Raji (cell line): ENCODE data around the gene CAPN12.

Experiments used
- POLR2A ChIP-seq: IDR thresholded peaks from 2 replicates; pipeline ENCODE4 v1.6.1; 2011; ENCODE audit warnings: low read depth, low read length, control low read depth; ENCODE audit not compliant: insufficient read depth

The CAPN12 gene

DNA sequence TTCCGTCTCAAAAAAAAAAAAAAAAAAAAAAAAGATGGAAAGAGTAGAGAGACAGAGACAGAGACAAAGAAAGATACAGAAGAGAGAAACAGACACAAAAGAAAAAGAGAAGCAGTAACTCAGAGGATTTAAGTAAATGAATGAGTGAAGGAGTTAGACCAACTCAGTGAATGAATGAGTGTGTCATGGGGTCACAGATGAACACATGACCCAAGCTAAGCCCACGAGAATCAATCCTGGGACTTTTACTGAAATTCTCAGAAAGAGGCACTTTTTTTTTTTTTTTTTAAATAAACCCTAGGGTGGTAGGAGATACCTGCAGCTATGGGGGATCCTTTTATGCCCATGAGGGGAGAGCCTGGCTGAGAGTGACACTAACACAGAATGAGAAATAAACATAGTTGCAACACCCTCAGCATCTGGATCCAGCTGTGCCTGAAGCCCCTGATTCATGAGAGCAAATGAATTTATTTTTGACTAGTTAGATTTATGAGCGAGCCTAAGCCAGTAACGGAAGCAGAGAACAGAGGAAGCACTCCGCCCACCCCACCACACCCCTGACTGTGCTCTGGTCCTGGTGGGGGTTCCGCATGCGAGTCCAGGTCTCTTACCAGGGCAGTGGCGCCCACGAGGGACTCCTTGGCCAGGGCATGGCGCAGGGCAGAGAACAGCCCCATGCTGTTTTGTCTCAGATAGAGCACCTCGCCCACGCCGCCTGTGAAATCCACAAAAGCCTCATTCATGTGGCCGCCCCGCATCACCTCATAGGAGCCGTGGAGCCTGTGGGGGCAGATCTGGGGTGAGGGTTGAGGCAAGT, 4.6 kb downstream of the CAPN12 start:
- TF ChIP-seq POLR2A, result no peak

DNA sequence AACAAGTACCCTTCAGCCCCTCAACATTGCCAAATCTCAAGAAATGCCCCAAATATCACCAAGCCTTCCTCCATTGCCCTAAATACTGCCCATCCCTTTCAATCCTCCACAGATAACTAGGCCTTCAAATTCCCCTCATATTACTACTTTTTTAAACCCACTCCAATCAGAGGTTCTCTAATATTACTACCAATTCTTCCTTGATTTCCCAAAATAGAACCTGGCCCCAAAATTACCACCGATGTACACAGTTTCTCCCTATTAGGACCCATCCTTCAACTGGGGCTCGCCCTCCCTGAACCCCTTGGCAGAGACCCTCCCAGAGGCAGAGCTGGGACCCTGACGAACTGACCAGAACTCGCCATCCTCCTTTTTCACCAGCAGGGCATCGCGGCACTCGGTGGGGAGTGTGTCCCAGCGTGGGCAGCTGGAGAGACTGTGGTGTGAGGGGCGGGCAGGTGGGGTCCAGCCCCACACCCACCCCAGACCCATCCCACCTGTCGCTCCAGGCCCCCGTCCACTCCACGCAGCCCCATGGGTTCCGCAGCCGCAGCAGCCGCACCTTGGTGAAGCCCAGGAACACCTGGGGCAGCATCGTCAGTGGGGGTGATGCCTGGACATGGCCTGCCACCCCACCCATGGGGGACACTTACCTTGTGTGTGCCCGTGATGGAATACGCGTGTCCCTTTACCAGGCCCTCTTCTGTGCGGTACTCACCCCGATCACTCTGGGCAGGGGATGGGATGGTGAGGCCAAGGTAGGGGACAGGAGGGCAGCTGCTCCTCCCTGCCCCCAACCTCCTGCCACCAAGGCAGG, 6.1 kb downstream of the CAPN12 start:
- TF ChIP-seq POLR2A, result no peak

DNA sequence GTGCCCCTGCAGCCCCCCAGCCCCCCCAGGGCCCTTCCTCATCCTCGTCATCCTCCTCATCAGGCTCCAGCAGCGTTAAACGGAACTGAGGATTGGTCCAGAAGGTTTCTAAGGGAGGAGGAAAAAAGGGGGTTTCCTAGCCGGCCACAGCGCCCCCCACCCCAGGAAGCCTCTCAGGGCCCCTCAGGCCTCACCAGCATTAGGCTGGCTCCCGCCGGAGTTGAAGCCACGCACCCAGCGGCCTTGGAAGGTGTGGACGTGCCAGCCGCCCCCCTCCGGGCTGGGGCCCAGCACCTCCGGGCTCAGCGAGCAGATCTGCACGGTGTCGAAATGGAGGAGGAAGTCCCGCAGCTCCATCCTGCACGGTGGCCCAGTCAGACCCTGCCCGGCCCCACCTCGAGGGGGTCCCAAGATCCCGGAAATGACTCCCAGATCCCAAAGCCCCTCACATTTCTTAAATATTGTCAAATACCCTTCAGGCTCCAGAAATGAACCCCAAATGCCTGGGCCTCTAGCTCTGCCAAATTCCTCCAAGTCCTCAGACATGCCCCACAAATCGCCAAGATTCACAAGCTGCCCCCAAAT, 6.9 kb downstream of the CAPN12 start:
- no peak for TF ChIP-seq POLR2A

DNA sequence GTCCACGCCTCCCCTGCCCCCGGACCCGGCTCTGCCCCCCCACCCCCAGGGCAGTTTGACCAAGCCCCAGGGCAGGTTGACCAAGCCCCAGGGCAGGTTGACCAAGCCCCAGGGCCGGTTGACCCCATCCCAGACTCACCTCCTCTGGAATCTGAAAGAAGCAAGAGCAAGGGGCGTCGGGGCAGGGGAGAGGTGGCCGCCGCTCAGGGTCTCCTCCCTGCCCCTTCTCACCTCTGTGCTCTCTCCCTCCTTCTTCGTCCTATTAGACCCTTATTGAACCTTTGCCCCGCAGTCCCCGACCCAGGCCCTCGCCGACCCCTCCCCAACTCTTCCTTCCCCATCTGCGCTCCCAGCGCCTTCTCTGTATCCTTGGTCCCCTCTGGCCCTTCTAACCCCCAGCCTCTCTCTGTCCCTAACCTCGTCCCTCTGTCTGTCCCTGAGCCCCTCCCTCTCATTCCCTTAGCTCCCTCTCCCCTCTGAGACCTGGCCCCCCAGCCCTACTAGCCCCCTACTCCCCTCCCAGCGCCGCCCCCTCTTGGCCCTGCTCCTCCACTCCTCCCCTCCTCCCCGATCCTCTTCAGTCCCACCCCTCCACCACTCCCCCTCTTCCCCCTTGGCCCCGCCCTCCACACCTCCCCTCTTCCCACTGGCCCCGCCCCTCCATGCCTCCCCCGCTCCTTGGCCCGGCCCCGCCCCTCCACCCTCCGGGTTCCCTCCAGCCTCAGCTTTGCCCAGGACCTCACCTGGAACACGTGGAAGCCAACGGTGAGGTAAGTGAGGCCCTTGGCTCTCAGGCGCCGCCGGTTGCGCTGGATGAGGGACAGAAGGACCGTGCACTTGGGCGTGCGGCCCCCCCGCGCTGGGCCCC, 7.6 kb downstream of the CAPN12 start:
- TF ChIP-seq POLR2A, result no peak

DNA sequence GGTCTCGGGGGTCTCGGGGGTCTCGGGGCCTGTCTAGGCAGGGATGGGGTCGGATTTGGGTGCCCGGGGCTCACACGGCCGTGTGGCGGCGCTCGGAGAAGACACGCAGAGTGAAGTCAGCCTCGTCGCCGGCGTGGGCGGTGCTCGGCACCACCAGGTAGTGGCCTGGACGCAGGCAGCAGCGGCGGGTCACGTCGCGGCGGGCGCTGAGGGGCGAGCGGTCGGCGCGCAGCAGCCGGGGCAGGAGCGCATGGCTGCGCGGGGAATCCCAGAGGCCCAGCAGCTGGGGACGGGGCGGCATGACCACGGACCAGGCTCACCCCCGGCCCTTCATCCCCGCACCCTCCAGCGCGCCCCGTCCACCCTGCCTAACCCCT, 8.2 kb downstream of the CAPN12 start:
- TF ChIP-seq POLR2A, result no peak

DNA sequence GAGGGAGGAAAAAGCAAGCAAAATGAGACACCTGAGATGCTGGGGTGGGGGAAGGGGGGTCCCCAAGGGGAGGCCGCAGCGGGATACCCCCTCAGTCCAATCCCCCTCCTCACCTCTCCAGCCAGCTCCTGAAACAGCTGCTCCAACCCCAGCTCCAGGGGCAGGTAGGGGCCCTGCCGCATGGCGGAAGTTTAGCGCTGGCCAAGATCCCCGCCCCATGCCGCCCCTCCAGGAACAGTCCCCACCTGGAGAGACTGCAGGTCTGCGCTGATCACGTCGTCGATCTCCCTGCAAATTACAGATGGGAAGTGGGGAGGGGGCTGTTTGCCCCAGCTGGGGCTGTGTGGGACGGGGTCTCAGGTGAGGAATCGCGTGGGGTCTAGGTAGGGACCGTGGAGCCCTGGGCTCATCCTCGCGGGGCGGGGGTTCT, 9.0 kb downstream of the CAPN12 start:
- TF ChIP-seq POLR2A, result no peak

DNA sequence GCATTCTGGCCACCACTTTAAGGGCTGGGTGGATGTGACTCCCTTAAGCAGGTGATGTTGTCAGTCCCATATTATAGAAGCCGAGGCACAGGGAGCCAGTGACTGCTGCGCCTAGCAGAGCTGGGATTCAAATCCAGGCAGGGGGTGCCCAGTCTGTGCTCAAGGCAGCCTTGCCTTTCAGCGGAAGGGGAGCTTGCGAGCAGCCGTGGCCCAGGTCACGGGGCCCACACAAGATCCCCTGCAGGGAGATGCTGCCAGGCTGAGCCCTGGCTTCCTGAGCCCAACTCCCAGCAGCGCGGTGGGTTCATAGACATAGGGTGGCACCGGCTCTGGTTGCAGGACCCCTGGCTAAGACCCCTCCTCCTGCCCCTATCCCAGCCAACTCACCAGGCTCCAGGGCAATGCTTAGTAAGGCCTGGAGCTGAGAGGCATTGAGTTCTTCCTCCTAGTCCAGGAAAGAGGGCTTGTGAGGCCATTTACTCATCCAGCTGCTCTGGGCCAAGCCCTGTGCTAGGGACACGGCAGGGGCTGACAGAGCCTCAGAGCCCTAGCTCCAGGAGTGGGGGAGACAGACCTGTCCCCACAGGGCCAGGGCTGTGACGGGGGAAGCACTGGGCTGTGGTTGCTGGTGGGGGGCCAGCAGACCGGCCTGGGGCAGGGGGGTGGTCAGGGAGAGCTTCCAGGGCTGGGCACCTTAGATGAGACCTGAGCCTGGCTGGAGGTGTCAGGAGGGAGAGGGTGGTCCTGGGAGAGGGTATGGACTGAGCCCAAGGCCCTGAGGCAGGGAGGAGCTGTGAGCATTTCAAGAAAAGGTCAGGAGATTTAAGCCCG, 9.6 kb downstream of the CAPN12 start:
- TF ChIP-seq POLR2A, result no peak

DNA sequence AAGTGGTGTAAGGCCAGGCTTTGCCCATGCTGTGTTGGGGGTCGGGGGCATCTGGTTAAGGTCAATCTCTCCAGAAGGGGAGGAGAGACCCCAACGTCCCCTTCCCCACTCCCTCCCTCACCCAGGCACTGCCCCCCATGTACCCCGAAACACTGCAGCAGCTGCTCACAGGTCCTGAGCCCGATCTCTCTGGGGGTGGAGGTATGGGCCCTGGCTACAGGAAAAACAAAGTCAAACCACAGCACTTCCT, 10.2 kb downstream of the CAPN12 start:
- no peak for TF ChIP-seq POLR2A

DNA sequence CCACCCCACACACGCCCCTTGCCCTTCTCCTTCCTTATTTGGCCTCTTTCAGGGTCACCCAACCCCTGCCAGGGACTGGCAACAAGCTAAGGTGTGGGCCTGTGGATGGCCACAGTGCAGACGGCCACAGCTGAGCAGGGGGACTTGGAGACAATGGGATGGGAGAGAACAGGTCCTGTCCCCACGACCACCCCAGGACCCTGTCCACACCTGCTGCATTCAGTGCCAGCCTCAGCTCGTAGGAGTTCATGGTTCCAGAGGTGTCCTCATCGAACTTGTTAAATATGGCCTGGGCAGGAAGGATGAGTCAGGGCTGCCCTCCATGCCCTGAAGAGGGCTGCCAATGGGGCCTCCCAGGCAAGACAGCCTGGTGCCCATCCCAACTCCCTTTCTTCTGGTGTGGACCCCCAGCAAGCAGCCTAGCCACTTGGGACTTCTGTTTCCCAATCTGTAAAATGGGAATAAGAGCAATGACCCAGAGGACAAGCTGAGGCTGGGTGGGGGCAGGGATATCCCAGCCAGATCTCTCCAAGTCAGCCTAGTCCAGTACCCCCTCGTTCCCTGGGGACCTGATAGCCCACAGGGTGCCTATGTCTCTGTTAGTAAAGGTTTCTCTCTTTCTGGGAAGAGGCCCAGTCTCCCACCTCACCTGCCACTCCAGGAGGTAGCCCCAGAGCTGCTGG, 10.6 kb downstream of the CAPN12 start:
- TF ChIP-seq POLR2A, result no peak

DNA sequence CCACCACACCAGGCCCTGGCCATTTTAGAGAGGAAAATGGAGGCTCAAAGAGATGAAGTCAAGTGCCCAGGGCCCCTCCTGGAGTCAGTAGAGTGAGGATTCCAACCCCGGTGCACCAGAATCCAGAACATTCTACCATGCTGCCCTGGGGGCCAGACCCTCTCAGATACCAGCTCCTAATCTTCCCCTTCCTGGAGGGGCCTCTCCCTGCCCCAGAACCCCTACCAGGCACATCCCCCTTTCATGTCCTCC, 11.1 kb downstream of the CAPN12 start:
- no peak for TF ChIP-seq POLR2A

DNA sequence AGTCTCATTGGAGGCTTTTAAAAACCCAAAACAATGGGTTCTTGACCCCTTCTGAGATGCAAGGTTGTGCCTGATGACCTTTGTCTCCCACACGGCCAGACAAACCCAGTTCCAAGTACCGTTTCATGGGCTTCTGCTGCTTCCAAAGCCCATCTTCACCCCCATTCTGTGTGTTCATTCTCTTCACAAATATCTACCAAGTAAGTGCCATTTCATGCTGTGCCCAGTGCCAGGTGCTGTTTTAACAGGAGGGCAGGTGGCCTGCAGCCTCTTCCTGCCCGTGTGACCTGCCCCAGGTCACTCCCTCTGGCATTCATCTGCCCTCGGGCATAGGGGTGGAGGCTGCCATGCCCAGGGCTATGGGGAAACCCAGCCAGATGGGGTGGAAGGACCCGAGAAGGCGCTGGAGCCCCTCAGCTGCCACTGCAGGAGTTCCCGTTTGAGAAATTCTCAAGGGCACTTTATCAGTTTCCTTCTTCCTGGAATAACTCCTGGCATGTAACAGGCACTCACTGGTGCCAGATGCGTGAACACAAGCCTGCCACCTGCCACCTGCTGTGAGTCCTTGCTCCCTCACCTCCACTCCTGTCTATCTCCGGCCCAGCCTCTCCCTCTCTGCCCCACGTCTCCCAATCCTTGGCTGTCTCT, 12.5 kb downstream of the CAPN12 start:
- TF ChIP-seq POLR2A, result no peak

DNA sequence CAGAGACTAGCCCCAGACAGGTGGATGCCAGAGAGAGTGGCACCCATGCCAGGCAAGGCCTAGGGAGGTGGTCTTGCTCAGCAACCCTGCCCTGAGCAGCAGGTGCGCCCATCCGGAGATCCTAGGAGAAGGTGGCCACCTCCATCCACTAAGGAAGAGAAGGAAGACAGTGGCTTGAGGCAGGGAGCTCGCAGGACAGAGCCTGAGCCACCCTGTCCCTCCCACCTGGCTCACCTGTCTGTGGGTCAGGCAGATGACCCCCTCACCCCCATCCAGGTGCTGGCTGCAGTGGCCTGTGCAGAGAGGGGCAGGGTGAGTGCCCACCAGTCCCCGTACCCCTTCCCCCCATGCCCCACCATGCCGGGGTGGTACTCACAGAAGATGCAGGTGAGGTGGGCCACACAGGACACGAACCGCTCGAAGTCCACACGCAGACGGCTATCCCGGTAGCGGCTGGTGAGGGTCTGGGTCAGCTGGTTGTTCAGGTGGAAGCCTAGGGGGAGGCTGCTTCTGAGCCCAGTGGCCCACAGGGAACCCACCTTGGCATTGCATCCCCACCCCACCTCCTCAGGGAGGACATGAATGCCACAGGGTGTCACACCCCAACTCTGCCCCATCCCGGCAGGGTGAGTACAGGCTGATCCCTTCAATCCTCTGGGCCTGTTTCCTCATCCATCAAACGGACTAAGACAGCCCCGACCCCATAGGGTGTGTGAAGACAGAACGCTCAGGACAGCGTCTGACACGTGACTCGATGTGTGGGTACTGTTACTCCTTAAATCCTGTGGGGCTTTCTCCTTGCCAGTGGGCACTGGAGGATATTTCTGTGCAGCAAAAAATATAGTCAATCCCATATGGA, 13.3 kb downstream of the CAPN12 start:
- TF ChIP-seq POLR2A, result no peak

DNA sequence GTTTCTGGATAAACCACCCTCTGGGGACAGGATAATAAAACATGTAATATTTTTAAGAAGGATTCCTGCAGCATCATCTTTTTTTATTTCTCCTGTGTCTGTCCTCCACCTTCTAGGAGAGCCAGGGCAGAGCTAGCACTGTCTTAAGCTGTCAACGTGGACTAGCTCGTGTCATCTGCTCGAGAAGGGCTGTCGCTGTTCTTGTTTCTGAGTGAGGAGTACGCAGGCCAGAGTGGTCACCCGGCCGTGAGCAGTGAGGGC, 13.9 kb downstream of the CAPN12 start:
- no peak for TF ChIP-seq POLR2A
